Measurements from ENCODE around the gene IRX2.

IRX2 gene

GRCh38 chr5:2751592-2752021, at the start of gene IRX2:
Gene IRX2 (minus strand): TSS chr5:2751677. CDS start chr5:2751413, 264 bp downstream.
- H3K4me1 ChIP-seq, result no peaks in the 10 kb centered on the region

GRCh38 chr5:2800035-2800434, 48.6 kb upstream of the IRX2 start:
- Histone ChIP-seq H3K79me2 (no peaks in the 10 kb centered on the region), H3K27ac (no peak overlapping the region), H3K9me3 (ENCODE audit: control insufficient read depth, low read length) (no peaks in the 10 kb centered on the region), H3K9ac (no peak overlapping the region), H3K36me3 (ENCODE audit: control insufficient read depth, insufficient read depth, low read length) (no peaks in the 10 kb centered on the region), H3K4me2 (ENCODE audit: low read length) (no peak overlapping the region), H3K27me3 (ENCODE audit: control insufficient read depth, insufficient read depth, low read length) (peaks cover 7% of the 10 kb centered on the region), H3K4me1 (no peaks in the 10 kb centered on the region), H2AFZ (no peak overlapping the region), H3K4me3 (ENCODE audit: low read depth, low read length) (no peak overlapping the region)
- no peak for TF ChIP-seq CTCF (IDR thresholded peaks at IDR 0.05)

More at GRCh38 chr5:2751592-2752021, at the start of gene IRX2:
- no peak for TF ChIP-seq CTCF (IDR thresholded peaks at IDR 0.05)
- Histone ChIP-seq H3K79me2 (no peaks in the 10 kb centered on the region), H3K9ac (no peak within 1 kb of the TSS), H3K4me3 (ENCODE audit: low read depth, low read length) (peak within 1 kb of the TSS; percentile 72), H3K9me3 (ENCODE audit: control insufficient read depth, low read length) (no peaks in the 10 kb centered on the region), H3K36me3 (ENCODE audit: control insufficient read depth, insufficient read depth, low read length) (no peaks in the 10 kb centered on the region), H3K4me2 (ENCODE audit: low read length) (peak within 1 kb of the TSS; percentile 93), H2AFZ (peak within 1 kb of the TSS; percentile 90), H3K27ac (peak within 1 kb of the TSS; percentile 24), H3K27me3 (ENCODE audit: control insufficient read depth, insufficient read depth, low read length) (no peaks in the 10 kb centered on the region)

- Histone ChIP-seq H3K9me3 (ENCODE audit: control insufficient read depth, low read length) (no peaks in the 10 kb centered on the region), H3K4me3 (ENCODE audit: low read depth, low read length) (no peak overlapping the region), H3K27ac (no peak overlapping the region), H3K27me3 (ENCODE audit: control insufficient read depth, insufficient read depth, low read length) (peaks cover 7% of the 10 kb centered on the region), H3K9ac (no peak overlapping the region), H3K4me1 (no peaks in the 10 kb centered on the region), H2AFZ (no peak overlapping the region), H3K4me2 (ENCODE audit: low read length) (no peak overlapping the region), H3K36me3 (ENCODE audit: control insufficient read depth, insufficient read depth, low read length) (no peaks in the 10 kb centered on the region), H3K79me2 (no peaks in the 10 kb centered on the region)
- TF ChIP-seq CTCF (IDR thresholded peaks at IDR 0.05), result no peak
Observed at GRCh38 chr5:2797981-2798380, 46.5 kb upstream of the IRX2 start.

- Histone ChIP-seq H2AFZ (no peak overlapping the region), H3K9me3 (ENCODE audit: control insufficient read depth, low read length) (no peaks in the 10 kb centered on the region), H3K79me2 (no peaks in the 10 kb centered on the region)
Observed at GRCh38 chr5:2797160-2797559, 45.7 kb upstream of the IRX2 start.

More at GRCh38 chr5:2797160-2797559, 45.7 kb upstream of the IRX2 start:
- H3K36me3 ChIP-seq (ENCODE audit: control insufficient read depth, insufficient read depth, low read length), result no peaks in the 10 kb centered on the region
- H3K4me2 ChIP-seq (ENCODE audit: low read length), result no peak overlapping the region
- H3K9ac ChIP-seq, result no peak overlapping the region
- peaks cover 7% of the 10 kb centered on the region for H3K27me3 ChIP-seq (ENCODE audit: control insufficient read depth, insufficient read depth, low read length)
- no peaks in the 10 kb centered on the region for H3K4me1 ChIP-seq
- no peak for TF ChIP-seq CTCF (IDR thresholded peaks at IDR 0.05)
- H3K4me3 ChIP-seq (ENCODE audit: low read depth, low read length), result no peak overlapping the region
- no peak overlapping the region for H3K27ac ChIP-seq

Measured in parathyroid adenoma (tissue), 2 donors.